NCI-H510A treated with DMSO at 0.1 percent for 48 hours (cell line): ENCODE results near the gene TEX261.

Source experiments
- DNase-seq: peaks from one replicate; lab custom pipeline; 2025; lab: John Stamatoyannopoulos, UW

Gene TEX261

GRCh38 chr2:70936979-70937811, 57.5 kb downstream of the TEX261 start:
- DNase-seq, result no peak

GRCh38 chr2:70936165-70936978, 58.3 kb downstream of the TEX261 start:
- DNase-seq, result peak; percentile 51
